Measurements from ENCODE around the gene PLD4. TPM values are rescaled to one million over a fixed set of nuclear protein-coding genes. Genes with fewer than 3 reads are reported as not detected.

PLD4 gene
- total and polyA plus RNA-seq, 2 donors (not counting 1 experiment from before 2014, with no cell fraction given): 0.17 TPM; not detected in 1

DNA sequence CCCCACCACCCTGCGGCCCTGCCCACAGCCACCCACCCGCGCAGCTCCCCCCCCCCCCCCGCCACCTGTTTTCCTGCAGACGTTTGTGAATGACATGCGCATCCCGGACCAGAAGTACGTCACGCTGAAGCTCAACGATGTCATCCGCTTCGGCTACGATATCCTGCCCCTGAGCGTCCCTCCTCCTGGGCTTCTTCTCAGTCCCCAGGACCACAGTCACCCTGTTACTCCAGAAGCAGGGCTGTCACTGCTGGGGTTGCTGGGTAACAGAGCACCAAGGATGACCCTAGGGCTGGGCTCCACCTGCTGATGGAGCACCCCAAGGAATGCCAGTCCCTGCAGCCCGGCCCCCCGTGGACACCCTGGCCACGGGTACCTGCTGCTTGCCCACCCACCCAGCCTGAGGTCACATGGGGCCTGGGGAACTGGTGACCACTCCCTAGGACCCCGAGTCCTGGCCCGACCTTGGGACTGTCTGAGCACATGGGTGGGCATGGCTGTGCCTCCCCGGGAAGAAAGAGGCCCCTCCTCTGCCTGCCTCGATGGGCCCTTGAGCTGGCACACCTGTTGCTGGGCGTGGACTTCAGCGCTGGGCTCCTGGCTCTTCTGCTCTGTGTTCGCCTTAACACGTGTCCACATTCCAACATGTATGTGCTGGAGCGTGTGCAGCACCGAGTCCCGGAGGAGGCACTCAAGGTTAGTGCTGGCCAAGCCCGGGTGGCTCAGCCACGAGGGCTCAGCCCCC lies 46.7 kb upstream of the PLD4 start:
- no peak overlapping the region for H3K9ac ChIP-seq (ENCODE audit: insufficient read depth, low read length)
- H3K27me3 ChIP-seq (ENCODE audit: control insufficient read depth, insufficient read depth, low read length): no peaks in the 10 kb centered on the region
- H3K27ac ChIP-seq (ENCODE audit: insufficient read depth, low read length): no peak overlapping the region
- no peaks in the 10 kb centered on the region for H3K9me3 ChIP-seq (ENCODE audit: control insufficient read depth, insufficient read depth, low read depth, low read length)
- H3K79me2 ChIP-seq (ENCODE audit: control insufficient read depth, insufficient read depth, low read length): peaks cover 3% of the 10 kb centered on the region
- DNase-seq (ENCODE audit: low read depth in 2 of 2): no peak
- no peak overlapping the region for H2AFZ ChIP-seq (ENCODE audit: low read length)
- H3K36me3 ChIP-seq (ENCODE audit: control insufficient read depth, insufficient read depth, low read length): peaks cover 9% of the 10 kb centered on the region
- TF ChIP-seq CTCF (conservative IDR thresholded peaks at IDR 0.05 in 1 of 2, IDR thresholded peaks at IDR 0.05 in 1 of 2; ENCODE audit: low read depth in 1 of 2, low read length in 2 of 2) (no peak), EZH2 (IDR thresholded peaks at IDR 0.05; ENCODE audit: low read length, missing control alignments) (no peak)
- H3K4me1 ChIP-seq (ENCODE audit: control insufficient read depth, extremely low read depth, insufficient read depth, low read length): peaks cover under 1% of the 10 kb centered on the region
- no peaks in the 10 kb centered on the region for H4K20me1 ChIP-seq (ENCODE audit: control insufficient read depth, extremely low read depth, insufficient read depth, low read length)
- H3K4me2 ChIP-seq (ENCODE audit: extremely low read depth, insufficient read depth, low read length): no peak overlapping the region
- H3K4me3 ChIP-seq (replicated peaks in 1 of 4; ENCODE audit: control extremely low read depth in 1 of 4, insufficient read depth in 1 of 4, low read depth in 3 of 4, low read length in 4 of 4): no peak overlapping the region

DNA sequence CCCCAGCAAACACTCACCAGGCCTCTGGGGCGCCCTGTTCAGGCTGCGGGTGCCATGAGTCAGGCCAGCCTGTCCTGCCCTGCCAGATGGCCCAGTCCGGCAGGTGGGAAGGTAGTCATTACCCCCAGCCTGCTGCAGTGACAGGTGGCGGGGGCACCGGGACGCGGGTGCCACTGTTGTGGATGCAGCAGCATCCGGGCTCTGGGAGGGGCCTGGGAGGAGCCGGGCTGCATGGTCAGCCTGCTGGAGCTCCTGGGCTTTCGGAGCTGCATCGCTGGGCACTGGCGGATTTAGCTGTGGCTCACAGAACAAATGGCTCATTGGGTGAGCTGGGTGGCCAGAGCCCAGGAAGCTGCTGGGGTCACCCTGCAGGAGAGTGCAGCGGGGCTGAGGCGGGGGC lies 46.1 kb upstream of the PLD4 start:
- no peaks in the 10 kb centered on the region for H3K4me1 ChIP-seq (ENCODE audit: control insufficient read depth, extremely low read depth, insufficient read depth, low read length)
- DNase-seq (ENCODE audit: low read depth in 2 of 2): no peak
- H3K4me2 ChIP-seq (ENCODE audit: extremely low read depth, insufficient read depth, low read length): no peak overlapping the region
- no peak overlapping the region for H3K9ac ChIP-seq (ENCODE audit: insufficient read depth, low read length)
- no peak overlapping the region for H3K4me3 ChIP-seq (replicated peaks in 1 of 4; ENCODE audit: control extremely low read depth in 1 of 4, insufficient read depth in 1 of 4, low read depth in 3 of 4, low read length in 4 of 4)
- no peaks in the 10 kb centered on the region for H3K9me3 ChIP-seq (ENCODE audit: control insufficient read depth, insufficient read depth, low read depth, low read length)
- TF ChIP-seq CTCF (conservative IDR thresholded peaks at IDR 0.05 in 1 of 2, IDR thresholded peaks at IDR 0.05 in 1 of 2; ENCODE audit: low read depth in 1 of 2, low read length in 2 of 2): no peak
- no peak for TF ChIP-seq EZH2 (IDR thresholded peaks at IDR 0.05; ENCODE audit: low read length, missing control alignments)
- no peak overlapping the region for H2AFZ ChIP-seq (ENCODE audit: low read length)
- H3K36me3 ChIP-seq (ENCODE audit: control insufficient read depth, insufficient read depth, low read length): peaks cover 11% of the 10 kb centered on the region
- no peak overlapping the region for H3K27ac ChIP-seq (ENCODE audit: insufficient read depth, low read length)
- H4K20me1 ChIP-seq (ENCODE audit: control insufficient read depth, extremely low read depth, insufficient read depth, low read length): no peaks in the 10 kb centered on the region
- no peaks in the 10 kb centered on the region for H3K27me3 ChIP-seq (ENCODE audit: control insufficient read depth, insufficient read depth, low read length)
- H3K79me2 ChIP-seq (ENCODE audit: control insufficient read depth, insufficient read depth, low read length): peaks cover 3% of the 10 kb centered on the region

GRCh38 chr14:104879201-104879982 lies 45.3 kb upstream of the PLD4 start:
- H3K4me3 ChIP-seq (replicated peaks in 1 of 4; ENCODE audit: control extremely low read depth in 1 of 4, insufficient read depth in 1 of 4, low read depth in 3 of 4, low read length in 4 of 4): no peak overlapping the region
- H3K27ac ChIP-seq (ENCODE audit: insufficient read depth, low read length): no peak overlapping the region
- H3K27me3 ChIP-seq (ENCODE audit: control insufficient read depth, insufficient read depth, low read length): no peaks in the 10 kb centered on the region
- H3K4me1 ChIP-seq (ENCODE audit: control insufficient read depth, extremely low read depth, insufficient read depth, low read length): no peaks in the 10 kb centered on the region
- no peak overlapping the region for H3K4me2 ChIP-seq (ENCODE audit: extremely low read depth, insufficient read depth, low read length)
- H2AFZ ChIP-seq (ENCODE audit: low read length): no peak overlapping the region
- no peak for DNase-seq (ENCODE audit: low read depth in 2 of 2)
- no peaks in the 10 kb centered on the region for H4K20me1 ChIP-seq (ENCODE audit: control insufficient read depth, extremely low read depth, insufficient read depth, low read length)
- H3K9ac ChIP-seq (ENCODE audit: insufficient read depth, low read length): no peak overlapping the region
- no peaks in the 10 kb centered on the region for H3K9me3 ChIP-seq (ENCODE audit: control insufficient read depth, insufficient read depth, low read depth, low read length)
- peaks cover 13% of the 10 kb centered on the region for H3K36me3 ChIP-seq (ENCODE audit: control insufficient read depth, insufficient read depth, low read length)
- no peak for TF ChIP-seq EZH2 (IDR thresholded peaks at IDR 0.05; ENCODE audit: low read length, missing control alignments)
- TF ChIP-seq CTCF (conservative IDR thresholded peaks at IDR 0.05 in 1 of 2, IDR thresholded peaks at IDR 0.05 in 1 of 2; ENCODE audit: low read depth in 1 of 2, low read length in 2 of 2): no peak
- H3K79me2 ChIP-seq (ENCODE audit: control insufficient read depth, insufficient read depth, low read length): peaks cover 2% of the 10 kb centered on the region

Measured in fibroblast of lung (primary cell).